ENCODE results near the gene PRKCE.

DNA sequence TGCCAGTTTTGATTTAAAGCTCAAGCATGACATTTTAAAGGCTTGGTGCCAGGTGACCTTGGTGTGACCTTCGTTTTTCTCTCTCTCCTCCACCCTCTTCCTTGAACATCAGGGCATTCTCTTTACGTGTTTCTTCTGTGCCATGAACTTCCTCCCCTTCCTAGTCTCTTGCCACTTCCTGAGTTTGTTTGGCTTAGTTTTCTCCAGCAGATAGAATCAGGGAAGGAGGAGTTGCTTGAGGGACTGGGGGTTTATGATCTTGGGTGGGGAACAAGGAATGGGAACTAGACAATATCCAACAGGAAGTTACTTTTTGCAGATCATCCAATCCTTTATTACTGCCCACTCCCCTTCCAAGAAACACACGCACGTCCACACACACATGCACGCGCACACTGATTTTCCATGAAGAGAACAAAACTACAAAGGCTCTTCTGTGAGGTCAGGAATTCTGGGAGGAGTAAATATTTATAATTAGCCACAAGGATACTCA, 435.1 kb downstream of the PRKCE start:
- TF ChIP-seq, protein P1, sequence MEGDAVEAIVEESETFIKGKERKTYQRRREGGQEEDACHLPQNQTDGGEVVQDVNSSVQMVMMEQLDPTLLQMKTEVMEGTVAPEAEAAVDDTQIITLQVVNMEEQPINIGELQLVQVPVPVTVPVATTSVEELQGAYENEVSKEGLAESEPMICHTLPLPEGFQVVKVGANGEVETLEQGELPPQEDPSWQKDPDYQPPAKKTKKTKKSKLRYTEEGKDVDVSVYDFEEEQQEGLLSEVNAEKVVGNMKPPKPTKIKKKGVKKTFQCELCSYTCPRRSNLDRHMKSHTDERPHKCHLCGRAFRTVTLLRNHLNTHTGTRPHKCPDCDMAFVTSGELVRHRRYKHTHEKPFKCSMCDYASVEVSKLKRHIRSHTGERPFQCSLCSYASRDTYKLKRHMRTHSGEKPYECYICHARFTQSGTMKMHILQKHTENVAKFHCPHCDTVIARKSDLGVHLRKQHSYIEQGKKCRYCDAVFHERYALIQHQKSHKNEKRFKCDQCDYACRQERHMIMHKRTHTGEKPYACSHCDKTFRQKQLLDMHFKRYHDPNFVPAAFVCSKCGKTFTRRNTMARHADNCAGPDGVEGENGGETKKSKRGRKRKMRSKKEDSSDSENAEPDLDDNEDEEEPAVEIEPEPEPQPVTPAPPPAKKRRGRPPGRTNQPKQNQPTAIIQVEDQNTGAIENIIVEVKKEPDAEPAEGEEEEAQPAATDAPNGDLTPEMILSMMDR (IDR thresholded peaks at IDR 0.05) = no peak
- no peak for TF ChIP-seq POLR2A (IDR thresholded peaks at IDR 0.05)

Data from body of pancreas (tissue), 4 donors.